Measurements from ENCODE around the gene OR5H2. TPM values are rescaled to one million over a fixed set of nuclear protein-coding genes. Genes with fewer than 3 reads are reported as not detected.

Gene OR5H2
- total and polyA plus RNA-seq, 2 of the 4 experiments (the other 2 are of a cell fraction), result not detected

DNA sequence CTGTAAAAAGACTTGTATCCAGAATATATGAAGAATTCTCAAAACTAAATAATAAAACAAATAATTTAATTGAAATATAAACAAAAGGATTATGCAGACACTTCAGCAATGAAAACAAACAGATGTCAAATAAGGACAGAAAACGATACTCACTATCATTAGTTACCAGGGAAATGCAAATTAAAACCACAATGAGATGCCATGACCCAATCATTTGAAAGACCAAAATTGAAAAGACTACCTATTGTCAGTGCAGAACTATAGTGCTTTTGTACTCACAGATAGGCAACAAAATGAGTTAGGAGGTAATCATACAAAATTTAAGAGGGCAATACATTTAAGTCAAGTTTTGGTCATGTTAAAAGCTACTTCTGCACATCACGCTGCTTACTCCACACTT is 39.8 kb downstream of the OR5H2 start:
- H3K9me1 ChIP-seq (ENCODE audit: insufficient read depth, low read length), result no peaks in the 10 kb centered on the region
- no peaks in the 10 kb centered on the region for H3K36me3 ChIP-seq (ENCODE audit: control insufficient read depth, insufficient read depth, low read length)
- no peak overlapping the region for H2BK5ac ChIP-seq (ENCODE audit: low read depth, low read length, poor library complexity, severe bottlenecking)
- TF ChIP-seq, protein P1, sequence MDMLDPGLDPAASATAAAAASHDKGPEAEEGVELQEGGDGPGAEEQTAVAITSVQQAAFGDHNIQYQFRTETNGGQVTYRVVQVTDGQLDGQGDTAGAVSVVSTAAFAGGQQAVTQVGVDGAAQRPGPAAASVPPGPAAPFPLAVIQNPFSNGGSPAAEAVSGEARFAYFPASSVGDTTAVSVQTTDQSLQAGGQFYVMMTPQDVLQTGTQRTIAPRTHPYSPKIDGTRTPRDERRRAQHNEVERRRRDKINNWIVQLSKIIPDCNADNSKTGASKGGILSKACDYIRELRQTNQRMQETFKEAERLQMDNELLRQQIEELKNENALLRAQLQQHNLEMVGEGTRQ (IDR thresholded peaks at IDR 0.05; ENCODE audit: low read depth, low read length), result no peak
- TF ChIP-seq CEBPB (IDR thresholded peaks at IDR 0.05; ENCODE audit: low read depth, low read length), result no peak
- TF ChIP-seq MXI1 (IDR thresholded peaks at IDR 0.05; ENCODE audit: borderline replicate concordance, low read depth, low read length), result no peak
- TF ChIP-seq, protein P2, sequence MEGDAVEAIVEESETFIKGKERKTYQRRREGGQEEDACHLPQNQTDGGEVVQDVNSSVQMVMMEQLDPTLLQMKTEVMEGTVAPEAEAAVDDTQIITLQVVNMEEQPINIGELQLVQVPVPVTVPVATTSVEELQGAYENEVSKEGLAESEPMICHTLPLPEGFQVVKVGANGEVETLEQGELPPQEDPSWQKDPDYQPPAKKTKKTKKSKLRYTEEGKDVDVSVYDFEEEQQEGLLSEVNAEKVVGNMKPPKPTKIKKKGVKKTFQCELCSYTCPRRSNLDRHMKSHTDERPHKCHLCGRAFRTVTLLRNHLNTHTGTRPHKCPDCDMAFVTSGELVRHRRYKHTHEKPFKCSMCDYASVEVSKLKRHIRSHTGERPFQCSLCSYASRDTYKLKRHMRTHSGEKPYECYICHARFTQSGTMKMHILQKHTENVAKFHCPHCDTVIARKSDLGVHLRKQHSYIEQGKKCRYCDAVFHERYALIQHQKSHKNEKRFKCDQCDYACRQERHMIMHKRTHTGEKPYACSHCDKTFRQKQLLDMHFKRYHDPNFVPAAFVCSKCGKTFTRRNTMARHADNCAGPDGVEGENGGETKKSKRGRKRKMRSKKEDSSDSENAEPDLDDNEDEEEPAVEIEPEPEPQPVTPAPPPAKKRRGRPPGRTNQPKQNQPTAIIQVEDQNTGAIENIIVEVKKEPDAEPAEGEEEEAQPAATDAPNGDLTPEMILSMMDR (conservative IDR thresholded peaks at IDR 0.05; ENCODE audit: low read depth, low read length), result no peak
- TF ChIP-seq RAD21 (IDR thresholded peaks at IDR 0.05; ENCODE audit: low read length), result no peak
- no peak for TF ChIP-seq BHLHE40 (IDR thresholded peaks at IDR 0.05; ENCODE audit: low read depth, low read length)
- TF ChIP-seq CHD1 (IDR thresholded peaks at IDR 0.05; ENCODE audit: low read depth, low read length), result no peak
- H2BK20ac ChIP-seq (ENCODE audit: low read depth, low read length), result no peak overlapping the region
- DNase-seq (no peak), ATAC-seq (ENCODE audit: low read depth) (no peak)
- no peaks in the 10 kb centered on the region for H4K20me1 ChIP-seq (ENCODE audit: insufficient read depth, low read length)
- H3K4me1 ChIP-seq (ENCODE audit: control insufficient read depth, insufficient read depth, low read length), result no peaks in the 10 kb centered on the region
- H2BK15ac ChIP-seq (ENCODE audit: low read depth, low read length), result no peak overlapping the region
- peaks cover 3% of the 10 kb centered on the region; the same call in 1 of the 2 replicates for H3K27me3 ChIP-seq (ENCODE audit: control insufficient read depth, insufficient read depth, low read length)
- in situ Hi-C loops (cut with MboI; ENCODE audit: low sequenced_read_pairs) (no loop called here), intact Hi-C loops (cut with micrococcal nuclease) (loop anchor here (10.0 kb wide), 1 partner anchor 527 kb away; no protein-coding TSS in a partner anchor), dilution Hi-C loops (cut with HindIII; ENCODE audit: low sequenced_read_pairs, unreplicated experiment) (no loop called here)
- no peaks in the 10 kb centered on the region for H3K79me1 ChIP-seq (ENCODE audit: low read depth in 1 of 2, low read length in 2 of 2)
- no peak overlapping the region for H3K18ac ChIP-seq (ENCODE audit: low read depth, low read length)
- H3K4me2 ChIP-seq (ENCODE audit: low read depth, low read length), result no peak overlapping the region
- no peak overlapping the region for H3K4ac ChIP-seq (ENCODE audit: low read depth, low read length)
- H3K9me3 ChIP-seq (ENCODE audit: control insufficient read depth, insufficient read depth, low read length), result no peaks in the 10 kb centered on the region
- H2AK5ac ChIP-seq (ENCODE audit: low read depth, low read length), result no peak overlapping the region
- no peak overlapping the region for H2BK120ac ChIP-seq (ENCODE audit: low read depth, low read length)
- BruUV-seq (replicated peaks), result no TSS peak
- no peak overlapping the region for H2AK9ac ChIP-seq (replicated peaks; ENCODE audit: low read depth, low read length, poor library complexity)
- ChIA-PET CTCF (no interaction called here), POLR2A (ENCODE audit: unreplicated experiment) (no interaction called here)
- no peak overlapping the region for H3K9ac ChIP-seq (ENCODE audit: low read depth, low read length)
- H3K14ac ChIP-seq (replicated peaks; ENCODE audit: low read depth, low read length), result no peak overlapping the region
- no peak overlapping the region for H2AFZ ChIP-seq (replicated peaks; ENCODE audit: low read length, poor library complexity)
- no peak overlapping the region for H4K8ac ChIP-seq (ENCODE audit: low read depth in 2 of 2, low read length in 2 of 2)
- H4K91ac ChIP-seq (ENCODE audit: insufficient read depth, low read depth, low read length), result no peak overlapping the region
- no peak overlapping the region for H3K4me3 ChIP-seq (ENCODE audit: insufficient read depth, low read depth, low read length)
- H3K27ac ChIP-seq (ENCODE audit: insufficient read depth, low read length), result no peak overlapping the region
- H3K56ac ChIP-seq (ENCODE audit: extremely low read depth, insufficient read depth, low read length), result no peak overlapping the region
- no CpG with 5 or more reads among the region's 2 CpGs for WGBS, 2 experiments (ENCODE audit: extremely low coverage in 2 of 2, insufficient read length in 1 of 2)
- no peak overlapping the region for H4K5ac ChIP-seq (ENCODE audit: low read depth, low read length)
- no peak overlapping the region for H3K23ac ChIP-seq (ENCODE audit: low read depth, low read length)
